SK-N-SH (cell line): ENCODE measurements around the gene ATF4. TPM values are rescaled to one million over a fixed set of nuclear protein-coding genes. Genes with fewer than 3 reads are reported as not detected.

Experiments
- CTCF ChIA-PET: fragments of 300-600, 350-600 bp; formaldehyde crosslinking; extraction: SDS; loops from one replicate; lab custom pipeline; 2021; lab: Yijun Ruan, JAX
- POLR2A ChIA-PET: fragments of 350-600 bp; sonication (Branson Sonifier 250); formaldehyde crosslinking; extraction: SDS; loops from one replicate; lab custom pipeline; 2020; ENCODE audit warnings: antibody characterized with exemption, inconsistent platforms; lab: Yijun Ruan, JAX
- DNase-seq: peaks from one replicate; pipeline ENCODE4 v3.0.0; 2012
- H2AFZ ChIP-seq: fragments of 200-600 bp; sonication (generic); 2 replicates; pipeline ENCODE4 v1.8.1; 2016; ENCODE audit warnings: antibody characterized with exemption, mild to moderate bottlenecking, low read depth
- H3F3A ChIP-seq: fragments of 200-600 bp; sonication (generic); replicated peaks from 2 replicates; pipeline ENCODE3; 2016; ENCODE audit warnings: antibody characterized with exemption, mild to moderate bottlenecking; ENCODE audit not compliant: insufficient read depth
- H3K27ac ChIP-seq, 2 experiments: fragments of 200-500 bp in 1 of 2; fragments of 200-600 bp in 1 of 2; sonication (Bioruptor generic) in 1 of 2; sonication (generic), shearing (Covaris generic) in 1 of 2; 2 replicates each; pipeline versions ENCODE4 v1.5.1 to v1.6.1; 2014 to 2016; ENCODE audit warnings: low read depth in 2 of 2, inconsistent platforms in 1 of 2, low read length in 1 of 2, mild to moderate bottlenecking in 1 of 2, mixed read lengths in 1 of 2
- H3K27me3 ChIP-seq: fragments of 200-600 bp; sonication (generic), shearing (Covaris generic); 2 replicates; pipeline ENCODE4 v1.6.1; 2016; ENCODE audit warnings: mixed run types; ENCODE audit not compliant: insufficient read depth
- H3K36me3 ChIP-seq, 2 experiments: fragments of 200-500 bp in 1 of 2; fragments of 200-600 bp in 1 of 2; sonication (Bioruptor generic) in 1 of 2; sonication (generic) in 1 of 2; replicated peaks in 1 of 2; 2 replicates each; pipeline versions ENCODE3 to v1.5.1; 2014 to 2016; ENCODE audit warnings: low read length in 1 of 2, mild to moderate bottlenecking in 1 of 2; ENCODE audit not compliant: insufficient read depth in 2 of 2, control insufficient read depth in 1 of 2
- H3K4me1 ChIP-seq, 2 experiments: fragments of 200-500 bp in 1 of 2; fragments of 200-600 bp in 1 of 2; sonication (Bioruptor generic) in 1 of 2; sonication (generic), shearing (Covaris generic) in 1 of 2; 2 replicates each; pipeline versions ENCODE4 v1.5.1 to v1.6.1; 2014 to 2016; ENCODE audit warnings: low read depth in 1 of 2, low read length in 1 of 2, mixed run types in 1 of 2; ENCODE audit not compliant: insufficient read depth in 2 of 2, control insufficient read depth in 1 of 2
- H3K4me2 ChIP-seq: fragments of 200-600 bp; sonication (generic), shearing (Covaris generic); 2 replicates; pipeline ENCODE4 v1.6.1; 2017; ENCODE audit warnings: mixed run types
- H3K4me3 ChIP-seq, 2 experiments: fragments of 200-500 bp in 1 of 2; fragments of 200-600 bp in 1 of 2; sonication (Bioruptor generic) in 1 of 2; sonication (generic), shearing (Covaris generic) in 1 of 2; 2 replicates each; pipeline versions ENCODE4 v1.5.1 to v1.8.1; 2014 to 2016; ENCODE audit warnings: low read depth in 2 of 2, inconsistent platforms in 1 of 2, low read length in 1 of 2, mild to moderate bottlenecking in 1 of 2, mixed read lengths in 1 of 2, moderate library complexity in 1 of 2
- H3K79me2 ChIP-seq: fragments of 200-600 bp; sonication (generic); 2 replicates; pipeline ENCODE4 v1.8.1; 2017; ENCODE audit warnings: mild to moderate bottlenecking; ENCODE audit not compliant: insufficient read depth
- H3K9ac ChIP-seq: fragments of 200-600 bp; sonication (generic); 2 replicates; pipeline ENCODE4 v1.6.1; 2017; ENCODE audit warnings: mixed run types
- H3K9me2 ChIP-seq: fragments of 200-600 bp; sonication (generic); 2 replicates; pipeline ENCODE4 v1.6.1; 2017; ENCODE audit warnings: mixed run types
- H3K9me3 ChIP-seq: fragments of 200-600 bp; sonication (generic); 2 replicates; pipeline ENCODE4 v1.6.1; 2017; ENCODE audit warnings: mixed run types, mild to moderate bottlenecking, moderate library complexity
- H4K20me1 ChIP-seq: fragments of 200-600 bp; sonication (generic); 2 replicates; pipeline ENCODE4 v1.6.1; 2017; ENCODE audit warnings: mild to moderate bottlenecking, mixed run types; ENCODE audit not compliant: insufficient read depth
- CHD2 ChIP-seq: fragments of 150-350 bp; IDR thresholded peaks from 2 replicates; pipeline ENCODE4 v1.6.1; 2018; ENCODE audit warnings: low read length; ENCODE audit not compliant: partially characterized antibody
- EP300 ChIP-seq, 2 experiments: IDR thresholded peaks; 2 replicates each; pipeline versions ENCODE4 v1.4.0 to v1.6.1; 2012; ENCODE audit warnings: borderline replicate concordance in 1 of 2, low read depth in 1 of 2, low read length in 1 of 2
- FOXJ3 ChIP-seq: sonication (generic); formaldehyde crosslinking; IDR thresholded peaks from 2 replicates; pipeline ENCODE4 v1.5.1; 2020; ENCODE audit warnings: mild to moderate bottlenecking, missing genetic modification reagents
- GABPA ChIP-seq: IDR thresholded peaks from 2 replicates; pipeline ENCODE4 v1.4.0; 2012; ENCODE audit warnings: low read depth, mild to moderate bottlenecking
- MEF2A ChIP-seq: IDR thresholded peaks from 2 replicates; pipeline ENCODE4 v1.4.0; 2012; ENCODE audit warnings: low read depth, borderline replicate concordance
- MXI1 ChIP-seq: IDR thresholded peaks from 2 replicates; pipeline ENCODE4 v1.6.1; 2012; ENCODE audit warnings: mild to moderate bottlenecking, low read depth, low read length, improper control_type of control experiment
- NFIC ChIP-seq: IDR thresholded peaks from 2 replicates; pipeline ENCODE4 v1.4.0; 2012; ENCODE audit warnings: borderline replicate concordance
- POLR2AphosphoS5 ChIP-seq: IDR thresholded peaks from 2 replicates; pipeline ENCODE4 v1.6.1; 2012; ENCODE audit warnings: low read depth, low read length
- RAD21 ChIP-seq: IDR thresholded peaks from 2 replicates; pipeline ENCODE4 v1.6.1; 2012; ENCODE audit warnings: mild to moderate bottlenecking, low read length
- RCOR1 ChIP-seq: fragments of 150-350 bp; IDR thresholded peaks from 2 replicates; pipeline ENCODE4 v1.6.1; 2017; ENCODE audit warnings: antibody characterized with exemption, low read length
- RXRA ChIP-seq: IDR thresholded peaks from 2 replicates; pipeline ENCODE4 v1.4.0; 2012; ENCODE audit warnings: low read depth, mild to moderate bottlenecking, borderline replicate concordance
- SIN3A ChIP-seq: IDR thresholded peaks from 2 replicates; pipeline ENCODE4 v1.6.1; 2012; ENCODE audit warnings: low read depth, mild to moderate bottlenecking, low read length, moderate library complexity, borderline replicate concordance
- SMC3 ChIP-seq: IDR thresholded peaks from 2 replicates; pipeline ENCODE4 v1.6.1; 2012; ENCODE audit warnings: low read depth, low read length, improper control_type of control experiment
- TEAD4 ChIP-seq: IDR thresholded peaks from 2 replicates; pipeline ENCODE4 v1.4.0; 2012; ENCODE audit warnings: mild to moderate bottlenecking, borderline replicate concordance; ENCODE audit not compliant: insufficient read depth
- WGBS: methylation state at CpG from one replicate; pipeline ENCODE4 v1.1.6; 2017; ENCODE audit warnings: low lambda C conversion rate; 5-methylcytosine and 5-hydroxymethylcytosine counted together
- polyA plus RNA-seq, 3 experiments: library from polyadenylated mRNA; depleted of rRNA; stranded (reverse); fragments of >200 nt; gene quantifications; 2 replicates each; pipeline ENCODE4 v1.2.3, GENCODE V29; 2012
- TF ChIP-seq, protein P1 (sequence below): IDR thresholded peaks from 2 replicates; pipeline ENCODE4 v1.4.0; 2012; ENCODE audit warnings: low read depth, borderline replicate concordance
- TF ChIP-seq, protein P2 (sequence below): IDR thresholded peaks from 2 replicates; pipeline ENCODE4 v1.4.0; 2012; ENCODE audit warnings: low read depth, borderline replicate concordance
- TF ChIP-seq, protein P3 (sequence below): IDR thresholded peaks from 2 replicates; pipeline ENCODE4 v1.6.1; 2012; ENCODE audit warnings: mild to moderate bottlenecking, low read depth, low read length, moderate library complexity

The ATF4 gene
- polyA plus RNA-seq, 1 of the 3 experiments (the other 2 are of a cell fraction), result 375 TPM

DNA sequence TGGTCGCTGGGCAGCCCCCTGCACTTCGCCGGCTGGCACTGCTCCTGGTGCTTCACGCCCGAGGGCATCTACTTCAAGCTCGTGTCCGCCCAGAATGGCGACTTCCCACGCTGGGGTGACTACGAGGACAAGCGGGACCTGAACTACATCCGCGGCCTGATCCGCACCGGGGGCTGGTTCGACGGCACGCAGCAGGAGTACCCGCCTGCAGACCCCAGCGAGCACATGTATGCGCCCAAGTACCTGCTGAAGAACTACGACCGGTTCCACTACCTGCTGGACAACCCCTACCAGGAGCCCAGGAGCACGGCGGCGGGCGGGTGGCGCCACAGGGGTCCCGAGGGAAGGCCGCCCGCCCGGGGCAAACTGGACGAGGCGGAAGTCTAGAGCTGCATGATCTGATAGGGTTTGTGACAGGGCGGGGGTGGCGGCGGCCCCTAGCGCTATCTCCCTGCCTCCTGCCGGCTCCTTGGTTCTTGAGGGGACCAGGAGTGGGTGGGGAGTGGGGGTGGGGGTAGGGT, 31.7 kb upstream of the ATF4 start:
- Histone ChIP-seq H3K79me2 (no peaks in the 10 kb centered on the region), H3K36me3 (no peaks in the 10 kb centered on the region), H3K9ac (no peak overlapping the region), H3K4me2 (no peak overlapping the region), H3K4me3 (no peak overlapping the region), H4K20me1 (no peaks in the 10 kb centered on the region), H3K9me3 (no peaks in the 10 kb centered on the region), H3F3A (no peaks in the 10 kb centered on the region), H2AFZ (no peak overlapping the region), H3K27ac (no peak overlapping the region), H3K27me3 (no peaks in the 10 kb centered on the region), H3K4me1 (no peaks in the 10 kb centered on the region; a peak in 1 of 4 replicates), H3K9me2 (no peaks in the 10 kb centered on the region)
- TF ChIP-seq NFIC, result no peak
- no peak for TF ChIP-seq SMC3
- TF ChIP-seq, protein P1, sequence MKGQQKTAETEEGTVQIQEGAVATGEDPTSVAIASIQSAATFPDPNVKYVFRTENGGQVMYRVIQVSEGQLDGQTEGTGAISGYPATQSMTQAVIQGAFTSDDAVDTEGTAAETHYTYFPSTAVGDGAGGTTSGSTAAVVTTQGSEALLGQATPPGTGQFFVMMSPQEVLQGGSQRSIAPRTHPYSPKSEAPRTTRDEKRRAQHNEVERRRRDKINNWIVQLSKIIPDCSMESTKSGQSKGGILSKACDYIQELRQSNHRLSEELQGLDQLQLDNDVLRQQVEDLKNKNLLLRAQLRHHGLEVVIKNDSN, result no peak
- no peak for TF ChIP-seq MEF2A
- TF ChIP-seq RXRA, result no peak
- TF ChIP-seq TEAD4, result no peak
- no peak for TF ChIP-seq RAD21
- TF ChIP-seq RCOR1, result no peak
- no peak for TF ChIP-seq SIN3A
- no peak for TF ChIP-seq POLR2AphosphoS5
- TF ChIP-seq, protein P2, sequence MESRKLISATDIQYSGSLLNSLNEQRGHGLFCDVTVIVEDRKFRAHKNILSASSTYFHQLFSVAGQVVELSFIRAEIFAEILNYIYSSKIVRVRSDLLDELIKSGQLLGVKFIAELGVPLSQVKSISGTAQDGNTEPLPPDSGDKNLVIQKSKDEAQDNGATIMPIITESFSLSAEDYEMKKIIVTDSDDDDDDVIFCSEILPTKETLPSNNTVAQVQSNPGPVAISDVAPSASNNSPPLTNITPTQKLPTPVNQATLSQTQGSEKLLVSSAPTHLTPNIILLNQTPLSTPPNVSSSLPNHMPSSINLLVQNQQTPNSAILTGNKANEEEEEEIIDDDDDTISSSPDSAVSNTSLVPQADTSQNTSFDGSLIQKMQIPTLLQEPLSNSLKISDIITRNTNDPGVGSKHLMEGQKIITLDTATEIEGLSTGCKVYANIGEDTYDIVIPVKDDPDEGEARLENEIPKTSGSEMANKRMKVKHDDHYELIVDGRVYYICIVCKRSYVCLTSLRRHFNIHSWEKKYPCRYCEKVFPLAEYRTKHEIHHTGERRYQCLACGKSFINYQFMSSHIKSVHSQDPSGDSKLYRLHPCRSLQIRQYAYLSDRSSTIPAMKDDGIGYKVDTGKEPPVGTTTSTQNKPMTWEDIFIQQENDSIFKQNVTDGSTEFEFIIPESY, result no peak
- TF ChIP-seq EP300 (IDR thresholded peaks at IDR 0.05; ENCODE audit: borderline replicate concordance in 1 of 2, low read depth in 1 of 2, low read length in 1 of 2), result no peak
- no peak for TF ChIP-seq GABPA
- ChIA-PET CTCF (interaction anchor here (1.0 to 2.0 kb wide), 2 partner anchors 26 to 40 kb away, joined by 4 to 8 read pairs; no protein-coding TSS in a partner anchor), POLR2A (no interaction called here)
- no peak for DNase-seq
- WGBS, result 92% methylated on average over 11 of the region's 39 CpGs

DNA sequence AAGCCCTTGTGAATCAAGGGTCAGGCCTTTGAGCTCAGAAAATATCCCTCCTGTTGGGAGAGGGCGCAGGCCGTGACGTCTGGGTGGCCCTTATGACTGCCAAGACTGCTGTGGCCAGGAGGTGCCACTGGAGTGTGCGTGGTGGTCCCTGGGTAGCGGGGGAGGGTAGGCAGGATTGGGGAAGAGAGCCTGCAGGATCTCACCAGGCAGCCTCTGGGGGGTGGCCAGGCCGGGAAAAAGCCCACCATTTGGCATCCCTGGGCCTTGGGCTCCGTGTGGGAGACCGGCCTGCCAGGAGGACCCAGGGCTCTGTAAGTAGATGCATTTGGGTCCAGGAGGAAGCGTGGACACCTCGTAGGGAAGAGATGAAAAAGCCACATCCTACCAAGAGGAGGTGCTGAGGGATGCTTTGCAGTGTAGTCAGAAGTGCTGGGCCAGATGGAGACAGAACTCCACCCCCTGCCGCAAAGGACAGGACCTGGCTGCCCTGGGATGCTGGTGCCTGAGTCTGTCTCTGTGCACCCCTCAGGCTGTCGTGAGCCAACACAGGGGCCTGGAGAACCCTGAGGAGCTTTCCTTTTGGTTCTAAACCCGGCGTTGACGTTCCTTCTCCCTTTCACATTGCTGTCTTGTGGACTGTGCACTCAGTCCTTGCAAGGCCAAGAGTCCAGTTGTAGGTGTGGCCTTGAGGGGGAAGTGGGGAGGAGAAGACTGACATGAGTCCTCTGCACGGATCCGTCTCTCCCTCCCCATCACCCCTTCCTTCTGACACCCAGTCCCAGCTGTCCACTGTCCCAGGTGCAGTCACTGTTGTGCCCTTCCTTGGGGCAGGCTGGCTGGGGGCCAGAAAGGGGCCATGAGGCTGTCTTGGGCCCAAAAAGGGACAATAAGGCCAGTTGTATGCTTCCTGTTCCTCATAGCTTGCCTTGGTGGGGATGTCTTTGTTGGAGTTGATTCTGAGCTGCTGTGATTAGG, 31.0 kb upstream of the ATF4 start:
- Histone ChIP-seq H3F3A (no peaks in the 10 kb centered on the region), H3K27me3 (no peaks in the 10 kb centered on the region), H3K4me1 (no peaks in the 10 kb centered on the region; a peak in 1 of 4 replicates), H3K9me3 (no peaks in the 10 kb centered on the region), H3K79me2 (no peaks in the 10 kb centered on the region), H3K27ac (no peak overlapping the region; a peak in 1 of 4 replicates), H2AFZ (no peak overlapping the region), H4K20me1 (no peaks in the 10 kb centered on the region), H3K36me3 (no peaks in the 10 kb centered on the region), H3K4me3 (no peak overlapping the region), H3K9ac (no peak overlapping the region), H3K4me2 (no peak overlapping the region), H3K9me2 (no peaks in the 10 kb centered on the region)
- ChIA-PET CTCF (interaction anchor here (1.0 to 2.0 kb wide), 3 partner anchors 14 to 39 kb away, joined by 3 to 8 read pairs (median 4); no protein-coding TSS in a partner anchor), POLR2A (interaction anchor here (1.5 kb wide), 1 partner anchor 34 kb away, joined by 7 read pairs; no protein-coding TSS in a partner anchor)
- no peak for DNase-seq
- WGBS, result 80% methylated on average over 4 of the region's 17 CpGs
- TF ChIP-seq MXI1 (no peak), EP300 (IDR thresholded peaks at IDR 0.05; ENCODE audit: borderline replicate concordance in 1 of 2, low read depth in 1 of 2, low read length in 1 of 2) (no peak), CHD2 (no peak), FOXJ3 (CRISPR knock-in tag) (no peak), TEAD4 (no peak), GABPA (no peak)
- TF ChIP-seq, protein P3, sequence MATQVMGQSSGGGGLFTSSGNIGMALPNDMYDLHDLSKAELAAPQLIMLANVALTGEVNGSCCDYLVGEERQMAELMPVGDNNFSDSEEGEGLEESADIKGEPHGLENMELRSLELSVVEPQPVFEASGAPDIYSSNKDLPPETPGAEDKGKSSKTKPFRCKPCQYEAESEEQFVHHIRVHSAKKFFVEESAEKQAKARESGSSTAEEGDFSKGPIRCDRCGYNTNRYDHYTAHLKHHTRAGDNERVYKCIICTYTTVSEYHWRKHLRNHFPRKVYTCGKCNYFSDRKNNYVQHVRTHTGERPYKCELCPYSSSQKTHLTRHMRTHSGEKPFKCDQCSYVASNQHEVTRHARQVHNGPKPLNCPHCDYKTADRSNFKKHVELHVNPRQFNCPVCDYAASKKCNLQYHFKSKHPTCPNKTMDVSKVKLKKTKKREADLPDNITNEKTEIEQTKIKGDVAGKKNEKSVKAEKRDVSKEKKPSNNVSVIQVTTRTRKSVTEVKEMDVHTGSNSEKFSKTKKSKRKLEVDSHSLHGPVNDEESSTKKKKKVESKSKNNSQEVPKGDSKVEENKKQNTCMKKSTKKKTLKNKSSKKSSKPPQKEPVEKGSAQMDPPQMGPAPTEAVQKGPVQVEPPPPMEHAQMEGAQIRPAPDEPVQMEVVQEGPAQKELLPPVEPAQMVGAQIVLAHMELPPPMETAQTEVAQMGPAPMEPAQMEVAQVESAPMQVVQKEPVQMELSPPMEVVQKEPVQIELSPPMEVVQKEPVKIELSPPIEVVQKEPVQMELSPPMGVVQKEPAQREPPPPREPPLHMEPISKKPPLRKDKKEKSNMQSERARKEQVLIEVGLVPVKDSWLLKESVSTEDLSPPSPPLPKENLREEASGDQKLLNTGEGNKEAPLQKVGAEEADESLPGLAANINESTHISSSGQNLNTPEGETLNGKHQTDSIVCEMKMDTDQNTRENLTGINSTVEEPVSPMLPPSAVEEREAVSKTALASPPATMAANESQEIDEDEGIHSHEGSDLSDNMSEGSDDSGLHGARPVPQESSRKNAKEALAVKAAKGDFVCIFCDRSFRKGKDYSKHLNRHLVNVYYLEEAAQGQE, result no peak
